Pons (tissue), 1 donor: ENCODE data around the gene CORO1C.
"Not testable (repeated sequence)": the region's sequence is repeated elsewhere in the genome, so short reads cannot be mapped to it uniquely, and the experiment has no call there.

ENCODE experiments used
- DNase-seq: peaks from one replicate; pipeline ENCODE4 v3.0.0-alpha.2; 2016; ENCODE audit warnings: low spot score

Gene CORO1C

DNA sequence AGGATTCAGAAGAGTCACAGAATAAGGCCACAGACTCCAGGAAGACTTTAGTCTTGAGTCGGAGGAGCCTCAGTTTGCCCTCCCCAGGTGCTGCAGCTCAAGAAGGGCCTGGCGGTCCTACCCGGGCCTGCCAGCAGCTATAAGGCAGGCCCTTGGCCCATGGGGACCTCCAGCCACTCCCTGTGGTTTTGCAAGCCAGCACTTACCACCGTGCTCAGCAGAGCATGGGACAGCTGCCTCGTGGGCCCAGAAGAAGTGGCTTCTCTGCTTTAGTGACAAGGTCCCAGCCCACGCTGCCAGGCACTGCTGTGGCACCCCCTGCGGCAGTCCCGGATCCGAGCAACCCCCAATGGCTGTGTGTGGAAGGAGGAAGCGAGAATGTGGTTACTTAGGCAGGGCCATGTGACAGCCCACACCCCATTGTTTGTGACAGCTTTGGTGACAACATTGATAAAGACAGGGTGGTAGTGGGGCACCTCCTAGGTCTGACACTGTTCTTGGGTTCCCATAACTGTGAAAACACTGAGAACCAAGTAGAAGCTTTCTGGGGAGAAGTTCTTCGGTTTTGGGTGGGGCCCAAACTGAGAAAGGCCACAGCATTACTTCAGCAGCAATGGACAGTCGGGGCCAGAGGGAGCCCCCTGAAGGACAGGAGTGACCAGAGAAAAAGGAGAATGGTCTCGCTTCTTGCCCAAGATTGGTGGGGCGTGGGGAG is 97.6 kb downstream of the CORO1C start, which contains the start of gene SELPLG:
SELPLG (minus strand) TSS at position 361 of the 715 bp plus-strand sequence. CDS start 9,587 bp downstream, outside the sequence.
- peak; percentile 82 for DNase-seq

DNA sequence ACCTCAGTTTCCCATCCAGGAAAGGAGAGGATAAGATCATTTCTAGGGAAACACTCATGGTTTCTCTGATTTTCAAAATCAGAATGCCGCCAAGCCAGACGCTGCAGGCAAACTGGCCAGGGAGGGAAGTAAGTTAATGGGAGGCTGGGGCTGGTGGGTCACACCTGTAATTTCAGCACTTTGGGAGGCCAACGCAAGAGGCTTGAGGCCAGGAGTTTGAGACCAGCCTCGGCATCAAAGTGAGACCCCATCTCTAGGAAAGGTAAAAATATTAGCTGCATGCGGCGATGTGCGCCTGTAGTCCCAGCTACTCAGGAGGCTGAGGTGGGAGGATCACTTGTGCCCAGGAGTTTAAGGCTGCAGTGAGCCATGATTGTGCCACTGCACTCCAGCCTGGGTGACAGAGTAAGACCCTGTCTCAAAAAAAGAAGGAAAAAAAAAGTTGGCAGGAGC is 98.2 kb downstream of the CORO1C start:
- DNase-seq, result no peak

DNA sequence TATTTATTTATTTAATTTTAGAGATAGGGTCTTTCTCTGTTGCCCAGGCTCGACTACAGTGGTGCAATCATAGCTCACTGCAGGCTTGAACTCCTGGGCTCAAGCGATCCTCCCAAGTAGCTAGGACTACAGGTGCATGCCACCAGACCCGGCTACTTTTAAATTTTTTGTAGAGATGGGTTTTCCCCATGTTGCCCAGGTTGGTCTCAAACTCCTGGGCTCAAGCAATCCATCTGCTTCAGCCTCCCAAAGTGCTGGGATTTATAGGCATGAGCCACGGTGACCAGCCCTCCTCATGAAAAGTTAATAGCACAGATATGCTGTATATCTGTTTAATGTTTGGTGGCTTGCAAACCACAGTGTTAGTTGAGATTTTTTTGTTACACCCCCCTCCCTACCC is 100.1 kb downstream of the CORO1C start:
- not testable (repeated sequence) for DNase-seq

DNA sequence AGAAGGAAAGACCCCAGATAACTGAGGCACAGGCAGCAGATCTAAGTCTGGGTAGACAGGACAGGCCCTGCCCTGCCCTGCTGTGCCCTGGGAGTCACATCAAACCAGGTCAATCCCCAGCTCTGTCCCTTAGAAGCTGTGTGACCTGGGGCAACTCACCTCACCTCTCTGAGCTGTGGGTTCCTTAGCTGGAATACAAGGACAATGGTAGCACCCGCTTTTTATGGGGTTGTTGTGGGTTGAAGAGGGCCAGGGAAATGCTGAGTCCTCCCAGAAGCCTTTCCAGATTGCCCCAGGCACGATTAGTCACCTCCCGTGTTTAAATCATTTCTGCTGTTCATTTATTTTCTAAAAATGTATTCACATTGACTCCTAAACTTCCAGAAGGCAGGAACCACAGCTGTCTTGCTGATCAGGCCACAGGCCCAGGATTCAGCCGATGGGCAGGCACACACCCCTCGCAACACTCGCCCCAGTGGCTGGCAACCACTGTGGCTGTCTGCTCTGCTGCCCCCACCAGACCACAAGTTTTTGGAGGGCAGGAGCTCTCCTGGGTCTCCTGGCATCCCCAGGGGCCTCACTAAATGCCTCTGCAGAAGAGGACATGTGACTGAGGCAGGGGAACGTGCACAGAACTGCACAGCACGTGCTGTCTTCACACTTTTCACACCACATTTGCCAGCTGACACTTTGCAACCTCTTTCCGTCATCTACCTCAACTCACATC is 100.7 kb downstream of the CORO1C start:
- no peak for DNase-seq

DNA sequence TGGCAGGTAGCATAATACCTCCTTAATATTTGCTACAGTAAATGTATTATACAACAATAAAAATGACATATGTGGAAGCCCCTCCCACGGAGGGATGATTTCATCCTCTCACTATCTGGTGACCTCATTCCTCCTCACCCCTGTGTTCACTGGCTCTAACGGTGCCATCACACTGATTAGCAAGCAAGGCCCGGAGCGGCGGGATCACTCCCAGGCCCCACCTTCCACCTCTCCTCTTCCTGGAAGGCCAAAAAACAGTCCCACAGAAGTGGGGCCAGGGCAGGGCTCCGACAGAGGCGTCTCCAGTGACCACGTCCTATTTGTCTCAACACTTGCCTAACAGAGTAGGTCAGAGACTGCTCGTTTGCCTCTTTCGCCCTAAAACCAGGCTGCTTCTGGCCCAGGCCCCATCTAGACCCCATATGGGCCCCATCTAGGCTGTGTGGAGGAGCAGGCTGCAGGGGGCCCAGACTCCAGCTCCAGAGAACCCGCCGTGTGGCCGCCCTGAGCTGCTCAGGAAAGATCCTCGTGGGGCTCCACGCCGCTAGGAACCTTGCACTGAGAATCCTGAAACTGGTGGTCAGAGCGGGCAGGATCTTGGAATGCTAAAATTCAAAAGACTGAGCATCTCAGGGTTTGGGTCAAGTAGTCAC is 101.4 kb downstream of the CORO1C start:
- DNase-seq, result no peak

DNA sequence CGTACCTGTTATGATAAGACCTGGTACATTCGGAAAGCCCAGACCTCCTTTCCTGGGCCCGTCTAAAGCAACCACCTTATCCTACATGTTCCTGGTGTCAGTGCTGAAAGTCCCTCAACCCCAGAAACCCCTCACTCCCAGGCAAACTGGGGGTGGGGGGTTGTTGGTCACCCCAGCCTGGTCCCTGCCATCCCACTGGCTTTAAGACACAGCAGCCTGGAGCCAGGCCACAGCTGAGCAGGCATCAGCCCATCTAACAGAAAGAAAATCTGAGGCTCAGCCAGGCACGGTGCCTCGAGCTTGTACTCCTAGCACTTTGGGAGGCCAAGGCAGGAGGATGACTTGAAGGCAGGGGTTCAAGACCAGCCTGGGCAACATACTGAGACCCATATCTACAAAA is 102.2 kb downstream of the CORO1C start:
- DNase-seq, result no peak

DNA sequence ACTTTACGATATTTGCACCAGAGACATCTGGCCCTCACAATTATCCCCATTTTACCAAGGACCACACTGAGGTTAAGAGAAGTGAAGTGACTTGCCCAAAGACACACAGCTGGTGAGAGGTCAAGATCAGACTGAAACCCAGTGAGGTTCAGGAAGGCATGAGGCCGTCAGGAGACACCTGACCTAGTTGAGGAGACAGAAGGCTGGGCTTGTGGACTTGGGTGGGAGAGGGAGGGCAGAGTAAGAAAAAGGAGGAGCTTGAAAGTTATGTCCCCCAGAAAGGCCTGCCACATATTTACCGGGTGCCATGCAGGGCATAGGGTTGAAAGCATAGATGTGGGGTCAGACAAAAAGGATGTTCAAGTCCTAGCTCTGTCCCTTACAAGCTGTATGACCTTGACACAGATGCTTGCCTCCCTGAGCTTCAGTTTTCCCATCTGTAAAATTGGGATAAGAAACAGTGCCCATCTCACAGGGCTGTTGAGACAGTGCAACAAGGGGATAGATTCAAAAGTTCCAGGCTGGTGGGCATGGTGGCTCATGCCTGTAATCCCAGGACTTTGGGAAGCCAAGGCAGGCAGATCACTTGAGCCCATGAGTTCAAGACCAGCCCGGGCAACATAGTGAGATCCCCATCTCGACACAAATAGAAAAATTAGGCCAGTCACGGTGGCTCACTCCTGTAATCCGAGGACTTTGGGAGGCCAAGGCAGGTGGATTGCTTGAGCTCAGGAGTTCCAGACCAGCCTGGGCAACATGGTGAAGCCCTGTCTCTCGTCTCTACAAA is 104.0 kb downstream of the CORO1C start:
- DNase-seq, result no peak

DNA sequence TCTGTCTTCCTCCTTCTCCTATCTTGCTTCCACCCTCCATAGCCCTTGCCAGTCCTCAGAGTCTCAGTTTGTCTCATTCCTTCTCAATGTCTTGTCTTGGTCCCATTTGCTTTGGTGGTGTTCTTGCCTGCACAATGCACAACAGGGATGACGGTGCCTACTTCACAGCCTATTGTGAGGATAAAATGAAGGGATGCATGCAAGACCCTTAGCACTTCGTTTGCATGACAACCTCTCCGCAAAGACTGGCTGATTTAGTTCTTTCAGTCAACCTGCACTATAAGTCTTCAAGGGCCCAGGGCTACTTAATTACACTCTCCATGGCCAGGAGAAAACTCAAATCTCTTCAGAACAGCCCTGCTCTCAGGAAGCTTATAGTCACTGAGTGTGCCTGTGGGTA is 106.1 kb downstream of the CORO1C start:
- no peak for DNase-seq

DNA sequence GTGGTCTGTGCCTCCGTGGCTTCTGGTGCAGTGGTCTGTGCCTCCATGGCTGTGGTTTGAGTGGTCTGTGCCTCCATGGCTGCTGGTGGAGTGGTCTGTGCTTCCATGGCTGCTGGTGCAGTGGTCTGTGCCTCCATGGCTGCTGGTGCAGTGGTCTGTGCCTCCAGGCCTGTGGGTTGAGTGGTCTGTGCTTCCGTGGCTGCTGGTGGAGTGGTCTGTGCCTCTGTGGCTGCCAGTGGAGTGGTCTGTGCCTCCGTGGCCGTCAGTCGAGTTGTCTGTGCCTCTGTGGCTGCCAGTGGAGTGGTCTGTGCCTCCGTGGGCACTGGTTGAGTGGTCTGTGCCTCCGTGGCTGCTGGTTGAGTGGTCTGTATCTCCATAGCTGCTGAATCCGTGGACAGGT is 107.7 kb downstream of the CORO1C start:
- no peak for DNase-seq

DNA sequence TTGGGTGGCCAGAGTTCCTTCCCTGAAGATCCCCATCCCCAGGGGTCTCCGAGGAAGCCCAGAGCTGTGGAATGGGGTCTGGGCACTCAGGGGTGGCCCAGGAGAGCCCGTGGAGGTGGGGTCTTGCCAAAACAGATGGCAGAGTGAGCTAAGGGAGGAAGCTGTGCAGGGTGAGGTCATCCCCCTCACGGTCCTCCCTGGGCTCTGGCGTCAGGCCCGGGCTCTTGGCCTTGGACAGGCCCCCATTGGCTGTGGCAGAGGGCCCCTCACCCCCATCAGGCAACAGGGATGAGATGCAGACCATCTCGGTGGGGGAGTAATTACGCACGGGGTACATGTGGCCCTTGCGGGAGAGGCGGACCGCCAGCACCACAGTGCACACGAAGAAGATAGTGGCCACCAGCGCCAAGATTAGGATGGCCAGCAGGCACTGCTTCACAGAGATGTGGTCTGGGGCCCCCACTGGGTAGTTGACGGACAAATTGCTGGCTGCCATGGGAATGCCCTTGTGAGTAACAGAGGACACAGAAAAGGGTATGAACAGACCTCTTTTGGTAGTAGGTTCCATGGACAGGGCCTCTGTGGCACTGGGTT is 108.3 kb downstream of the CORO1C start:
- no peak for DNase-seq

DNA sequence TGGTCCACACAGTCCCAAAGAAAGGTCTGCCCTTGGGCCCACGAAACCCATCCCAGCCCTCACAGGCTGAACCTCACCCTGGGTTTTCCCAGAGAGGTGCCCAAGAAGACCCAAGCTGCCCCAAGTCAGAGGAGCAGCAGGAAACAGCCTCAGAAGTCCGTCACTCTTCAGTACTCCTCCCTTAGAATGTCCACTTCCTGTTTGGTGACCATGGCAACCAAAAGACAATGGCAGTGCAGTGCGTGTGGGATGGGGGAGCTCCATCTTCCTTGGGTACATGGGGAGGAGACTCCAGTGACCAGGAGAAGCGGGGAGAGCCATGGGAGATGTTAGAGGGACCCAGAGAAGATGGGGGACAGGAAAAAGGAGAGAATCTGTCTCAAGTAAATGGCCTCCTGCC is 108.9 kb downstream of the CORO1C start:
- no peak for DNase-seq

DNA sequence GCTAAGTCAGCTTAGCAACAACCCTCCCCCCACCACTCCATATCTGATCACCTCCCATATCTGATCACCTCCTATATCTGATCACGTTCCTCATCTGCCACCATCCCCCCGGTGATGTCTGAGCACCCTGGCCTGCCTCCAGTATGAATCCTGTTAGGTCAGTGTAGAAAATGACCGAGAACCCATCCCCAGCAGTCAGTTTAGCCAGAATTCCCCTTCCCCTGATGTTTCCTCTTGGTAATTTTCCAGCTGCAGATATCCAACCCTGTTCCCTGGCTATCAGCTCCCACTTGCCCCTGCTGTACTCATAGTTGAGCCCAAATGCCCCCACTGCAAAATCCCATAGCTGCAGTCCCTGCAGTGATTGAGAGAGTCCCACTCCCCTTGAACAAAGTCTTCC is 110.2 kb downstream of the CORO1C start:
- DNase-seq, result no peak

DNA sequence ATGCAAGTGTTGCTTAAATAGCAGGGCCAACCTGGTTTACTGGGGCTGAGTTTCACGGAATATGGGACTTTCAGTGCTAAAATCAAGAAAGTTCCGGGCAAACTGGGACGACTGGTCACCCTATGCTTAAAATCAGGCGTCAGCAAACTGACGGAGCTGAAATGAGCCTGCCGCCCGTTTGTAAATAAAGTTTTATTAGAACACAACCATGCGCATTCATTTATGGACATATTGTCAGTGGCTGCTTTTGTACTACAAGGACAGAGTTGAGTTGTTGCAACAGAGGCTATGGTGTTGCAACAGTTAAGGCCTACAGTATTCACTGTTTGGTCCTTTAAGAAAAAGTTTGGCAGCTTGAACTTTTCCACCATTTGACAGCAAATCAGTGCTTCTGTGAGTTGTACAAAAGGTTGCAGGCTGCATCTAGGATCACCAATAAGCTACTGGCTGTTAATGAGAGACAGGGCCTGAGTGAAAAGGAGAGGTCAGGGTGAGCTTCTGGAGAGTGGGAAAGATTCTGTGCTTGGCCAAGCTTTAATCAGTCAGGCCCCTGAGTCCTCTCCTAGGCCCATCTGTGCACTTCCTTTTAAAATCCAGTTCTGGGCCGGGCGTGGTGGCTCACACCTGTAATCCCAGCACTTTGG is 111.0 kb downstream of the CORO1C start:
- no peak for DNase-seq

DNA sequence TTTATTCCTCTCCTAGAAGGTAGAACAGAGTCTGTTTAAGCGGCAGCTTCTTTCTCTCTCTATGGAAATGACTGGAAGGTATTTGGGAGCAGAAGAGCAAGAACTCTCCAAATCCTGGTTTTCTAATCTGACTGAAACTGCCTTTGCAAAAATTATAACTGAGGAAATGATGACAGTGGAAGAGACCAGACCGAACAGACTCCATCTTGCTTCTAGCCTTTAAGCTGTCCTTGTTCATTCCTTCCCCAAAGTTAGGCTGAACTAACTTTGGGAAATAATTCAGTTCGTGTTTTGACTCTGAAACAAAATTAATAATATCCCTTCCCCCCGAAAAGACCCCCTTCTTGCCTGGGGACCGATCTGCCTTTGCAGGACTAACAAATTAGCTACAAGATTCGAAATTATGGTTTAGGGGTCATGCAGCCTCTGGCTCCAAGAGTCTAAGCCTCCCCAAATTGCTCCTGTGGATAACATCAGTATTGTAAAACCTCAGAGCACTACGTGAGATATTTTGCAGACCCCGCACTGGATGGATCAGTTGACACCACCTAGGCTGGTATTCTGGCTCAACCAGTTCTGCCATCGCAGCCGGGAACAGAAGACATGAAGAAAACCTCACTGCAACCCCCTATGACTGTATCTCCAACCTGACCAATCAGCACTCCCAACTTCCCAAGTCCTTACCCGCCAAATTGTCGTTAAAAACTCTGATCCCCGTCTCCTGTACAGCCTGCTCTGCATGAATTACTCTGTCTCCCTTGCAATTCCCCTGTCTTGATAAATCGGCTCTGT is 111.8 kb downstream of the CORO1C start:
- DNase-seq, result no peak

DNA sequence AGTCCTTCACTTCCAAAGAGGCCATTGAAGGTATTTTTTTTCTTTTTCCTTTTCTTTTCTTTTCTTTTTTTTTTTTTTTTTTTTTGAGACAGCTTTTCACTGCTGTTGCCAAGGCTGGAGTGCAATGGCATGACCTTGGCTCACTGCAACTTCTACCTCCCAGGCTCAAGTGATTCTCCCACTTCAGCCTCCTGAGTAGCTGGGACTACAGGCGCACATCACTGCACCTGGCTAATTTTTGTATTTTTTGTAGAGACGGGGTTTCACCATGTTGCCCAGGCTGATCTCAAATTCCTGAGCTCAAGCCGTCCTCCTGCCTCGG is 112.4 kb downstream of the CORO1C start:
- DNase-seq, result not testable (repeated sequence)

DNA sequence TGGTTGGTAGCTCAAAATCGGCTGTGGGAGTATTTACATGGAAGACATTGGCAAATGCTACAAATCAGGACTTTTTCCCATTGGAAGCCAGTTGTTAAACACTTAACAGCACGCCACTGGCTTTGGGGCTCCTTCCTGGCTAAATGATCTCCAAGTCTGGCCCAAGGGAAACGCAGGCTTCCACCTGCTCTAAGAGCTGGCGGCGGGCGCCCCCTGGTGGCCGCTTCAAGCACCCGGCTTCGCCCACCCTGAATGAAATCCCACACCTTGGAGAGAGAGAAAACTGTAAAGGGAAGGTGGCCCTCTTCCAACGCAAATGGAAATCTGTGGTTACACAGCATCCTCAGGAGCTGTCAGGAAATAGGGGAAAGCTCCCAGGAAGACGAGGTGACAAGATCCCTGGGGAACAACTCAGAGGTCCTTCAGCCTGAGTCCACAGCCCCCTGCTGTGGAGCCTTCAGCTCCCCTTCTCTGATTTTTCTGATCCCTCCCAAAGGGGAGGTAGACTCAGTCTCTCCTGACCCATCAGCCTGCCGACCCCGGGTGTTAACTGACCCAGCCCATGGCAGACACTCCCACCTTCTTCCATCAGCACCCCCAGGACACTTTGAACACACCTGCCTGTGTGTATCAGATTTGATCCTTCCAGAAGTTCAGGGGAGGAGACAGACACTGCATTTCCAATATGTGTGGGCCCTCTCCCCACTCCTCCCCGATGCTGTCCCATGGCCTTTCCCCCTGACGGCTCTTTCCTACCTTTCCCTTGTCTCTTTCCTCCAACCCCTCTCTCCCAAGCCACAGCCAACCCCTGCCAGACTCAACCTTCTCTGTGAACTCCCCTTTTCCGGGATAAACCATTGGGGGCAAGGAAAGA is 113.0 kb downstream of the CORO1C start:
- DNase-seq, result peak; percentile 79

DNA sequence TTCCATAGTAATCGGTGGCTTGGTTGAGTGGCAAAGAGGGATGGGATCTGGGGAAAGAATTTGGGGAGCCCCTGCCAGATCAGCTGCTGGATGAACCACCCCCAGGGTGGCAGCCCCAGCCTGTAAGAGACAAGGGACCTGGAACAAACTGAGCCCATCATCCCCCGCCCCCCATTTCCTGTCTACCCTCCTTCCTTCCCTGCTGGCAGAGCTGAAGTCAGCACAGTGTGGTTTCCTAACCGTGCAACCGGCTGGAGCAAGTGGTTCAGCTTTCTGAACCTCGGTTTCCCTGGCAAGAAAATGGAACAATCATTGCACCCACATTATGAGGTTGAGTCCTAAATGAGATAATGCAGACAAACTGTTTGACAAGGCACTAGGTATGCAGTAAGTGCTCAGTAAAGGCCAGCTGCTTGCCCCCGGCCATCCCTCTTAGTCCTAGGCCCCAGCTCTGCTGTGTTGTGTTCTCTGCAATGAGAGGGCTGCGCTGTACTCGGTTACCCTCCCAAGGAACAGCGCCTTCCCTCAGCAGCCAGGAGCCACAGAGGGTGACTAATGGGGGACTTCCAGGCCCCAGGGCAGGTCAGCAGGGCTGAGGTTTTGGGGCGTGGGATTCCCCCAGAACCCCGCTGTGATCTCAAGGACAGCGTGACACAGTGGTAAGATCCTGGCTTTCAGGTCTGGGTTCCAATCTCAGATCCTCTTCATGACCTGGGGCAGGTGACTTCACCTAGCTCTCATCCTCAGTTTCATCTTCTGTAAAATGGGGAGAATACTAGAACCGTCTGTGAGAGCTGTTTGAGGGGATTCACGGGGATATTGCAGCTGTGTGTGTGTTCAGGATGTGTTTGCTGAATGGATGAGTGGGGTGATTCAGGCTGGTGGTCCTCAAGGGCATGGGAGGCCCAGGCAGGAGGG is 114.1 kb downstream of the CORO1C start:
- DNase-seq, result peak; percentile 45

DNA sequence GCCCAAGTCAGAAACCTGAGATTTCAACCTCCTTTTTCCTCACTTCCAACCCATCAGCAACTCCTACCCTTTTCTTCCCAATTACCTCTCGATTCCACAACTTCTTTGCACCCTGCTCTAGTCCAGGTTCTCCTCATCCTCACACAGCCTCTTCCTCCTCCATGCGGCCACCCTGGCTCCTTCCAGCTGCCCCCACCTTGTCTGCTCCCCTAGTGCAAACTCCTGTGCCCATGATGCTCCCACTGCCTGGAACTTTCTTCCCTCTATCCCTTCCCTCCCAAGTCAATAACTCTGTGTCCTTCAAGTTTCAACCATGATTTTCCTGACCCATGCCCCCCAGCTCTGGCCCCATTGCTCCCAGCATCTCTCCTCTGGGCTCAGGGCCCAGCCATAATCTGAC is 115.0 kb downstream of the CORO1C start:
- no peak for DNase-seq
